HEK293T (cell line): ENCODE measurements around the gene PITX2.

ENCODE experiments used
- FOXA1 ChIP-seq: fragments of 450-650 bp; IDR thresholded peaks from 2 replicates; pipeline ENCODE4 v1.6.1; 2016; ENCODE audit warnings: mild to moderate bottlenecking
- HDGF ChIP-seq: fragments of 450-650 bp; IDR thresholded peaks from 2 replicates; pipeline ENCODE4 v1.6.1; 2017; ENCODE audit warnings: antibody characterized with exemption, borderline replicate concordance
- NFRKB ChIP-seq: fragments of 450-650 bp; IDR thresholded peaks from 2 replicates; pipeline ENCODE4 v1.6.1; 2016; ENCODE audit warnings: mild to moderate bottlenecking, moderate library complexity
- SP1 ChIP-seq: fragments of 450-650 bp; IDR thresholded peaks from 2 replicates; pipeline ENCODE4 v1.6.1; 2017
- SUZ12 ChIP-seq: fragments of 450-650 bp; IDR thresholded peaks from 2 replicates; pipeline ENCODE4 v1.6.1; 2016; ENCODE audit warnings: mild to moderate bottlenecking
- TARDBP ChIP-seq: fragments of 450-650 bp; IDR thresholded peaks from 2 replicates; pipeline ENCODE4 v1.6.1; 2016
- ZNF384 ChIP-seq: fragments of 450-650 bp; IDR thresholded peaks from 2 replicates; pipeline ENCODE4 v1.6.1; 2016

GRCh38 chr4:110629214-110629754 is 6.4 kb upstream of the PITX2 start:
- TF ChIP-seq ZNF384 (no peak), SUZ12 (no peak), FOXA1 (no peak), SP1 (no peak), HDGF (no peak), NFRKB (no peak), TARDBP (no peak)
